ENCODE measurements around the gene METTL9.
"Not testable (repeated sequence)": the region's sequence is repeated elsewhere in the genome, so short reads cannot be mapped to it uniquely, and the experiment has no call there.

METTL9 gene

DNA sequence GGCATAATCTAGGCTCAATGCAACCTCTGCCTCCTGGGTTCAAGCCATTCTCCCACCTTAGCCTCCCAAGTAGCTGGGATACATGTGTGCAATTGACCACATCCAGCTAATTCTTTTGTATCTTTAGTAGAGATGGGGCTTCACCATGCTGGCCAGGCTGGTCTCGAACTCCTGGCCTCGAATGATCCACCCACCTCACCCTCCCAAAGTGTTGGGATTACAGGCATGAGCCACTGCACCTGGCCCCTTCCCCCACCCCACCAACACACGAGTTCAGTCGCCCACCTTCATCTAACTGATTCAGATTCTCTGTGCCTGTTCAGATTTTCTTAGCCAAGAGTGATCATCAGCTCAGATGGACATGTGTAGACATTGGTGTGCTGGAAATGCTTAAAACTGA lies 25.0 kb upstream of the METTL9 start:
- DNase-seq (ENCODE audit: low read depth) = no peak

- not testable (repeated sequence) for DNase-seq (ENCODE audit: low read depth)
Observed at GRCh38 chr16:21576323-21576722, 23.1 kb upstream of the METTL9 start.

GRCh38 chr16:21577487-21577886 lies 21.9 kb upstream of the METTL9 start:
- DNase-seq (ENCODE audit: low read depth) = not testable (repeated sequence)

DNA sequence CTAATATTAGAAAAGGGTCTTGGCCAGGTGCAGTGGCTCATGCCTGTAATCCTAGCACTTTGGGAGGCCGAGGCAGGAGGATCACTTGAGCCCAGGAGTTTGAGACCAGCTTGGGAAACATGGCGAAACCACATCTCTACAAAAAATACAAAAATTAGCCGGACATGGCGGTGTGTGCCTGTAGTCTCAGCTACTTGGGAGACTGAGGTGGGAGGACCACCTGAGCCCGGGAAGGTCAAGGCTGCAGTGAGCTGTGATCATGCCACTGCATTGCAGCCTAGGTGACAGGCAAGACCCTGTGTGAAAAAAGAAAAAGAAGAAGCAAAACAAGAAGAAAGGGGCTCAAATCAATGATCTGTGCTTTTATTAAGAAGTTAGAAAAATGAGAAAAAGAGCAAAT lies 21.1 kb upstream of the METTL9 start:
- DNase-seq (ENCODE audit: low read depth) = not testable (repeated sequence)

- DNase-seq (ENCODE audit: low read depth) = not testable (repeated sequence)
Observed at GRCh38 chr16:21580131-21580530, 19.2 kb upstream of the METTL9 start.

- DNase-seq (ENCODE audit: low read depth) = no peak
Observed at GRCh38 chr16:21580807-21581206, 18.6 kb upstream of the METTL9 start.

DNA sequence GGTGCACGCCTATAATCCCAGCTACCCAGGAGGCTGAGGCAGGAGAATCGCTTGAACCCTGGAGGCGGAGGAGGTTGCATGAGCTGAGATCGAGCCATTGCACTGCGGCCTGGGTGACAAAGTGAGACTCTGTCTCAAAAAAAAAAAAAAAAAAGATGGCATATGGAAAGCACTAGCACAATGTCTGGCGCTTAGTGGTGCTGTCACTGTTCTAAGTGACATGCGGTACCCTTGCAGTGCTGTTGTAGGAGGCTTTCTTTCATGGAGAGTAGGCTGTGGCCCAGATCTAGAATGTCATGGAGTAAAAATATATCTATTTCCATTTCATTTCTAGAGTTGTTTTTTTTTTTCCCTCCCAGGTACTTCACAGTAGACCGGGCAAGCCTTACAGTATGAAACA lies 14.6 kb upstream of the METTL9 start:
- no peak for DNase-seq (ENCODE audit: low read depth)

DNA sequence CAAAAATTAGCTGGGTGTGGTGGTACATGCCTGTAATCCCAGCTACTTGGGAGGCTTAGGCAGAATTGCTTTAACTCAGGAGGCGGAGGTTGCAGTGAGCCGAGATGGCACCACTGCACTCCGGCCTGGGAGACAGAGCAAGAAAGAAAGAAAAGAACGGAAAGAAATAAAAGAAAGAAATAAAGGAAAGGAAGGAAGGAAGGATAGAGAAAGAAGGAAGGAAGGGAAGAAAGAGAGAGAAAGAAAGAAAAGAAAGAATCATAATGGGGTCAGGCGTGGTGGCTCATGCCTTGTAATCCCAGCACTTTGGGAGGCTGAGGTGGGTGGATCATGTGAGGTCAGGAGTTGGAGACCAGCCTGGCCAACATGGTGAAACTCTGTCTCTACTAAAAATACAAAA lies 10.8 kb upstream of the METTL9 start:
- not testable (repeated sequence) for DNase-seq (ENCODE audit: low read depth)

DNA sequence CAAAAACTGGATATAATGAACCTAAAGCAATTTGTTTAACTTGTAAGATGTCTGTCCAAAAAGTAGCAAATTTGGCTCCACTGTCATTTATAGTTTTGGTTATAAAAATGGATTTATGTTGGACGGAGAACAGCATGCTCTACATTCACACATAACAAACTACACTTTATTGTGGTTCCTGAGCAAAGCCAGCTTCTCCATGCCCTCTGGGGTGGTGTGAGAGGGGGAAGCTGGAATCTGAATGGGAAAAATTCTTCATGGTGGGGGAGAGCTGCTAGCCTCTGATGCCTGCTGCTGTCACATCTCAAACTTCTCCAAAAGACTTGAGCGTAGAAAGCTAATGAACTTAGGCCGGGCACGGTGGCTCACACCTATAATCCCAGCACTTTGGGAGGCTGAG lies 9.8 kb upstream of the METTL9 start:
- DNase-seq (ENCODE audit: low read depth) = no peak

DNA sequence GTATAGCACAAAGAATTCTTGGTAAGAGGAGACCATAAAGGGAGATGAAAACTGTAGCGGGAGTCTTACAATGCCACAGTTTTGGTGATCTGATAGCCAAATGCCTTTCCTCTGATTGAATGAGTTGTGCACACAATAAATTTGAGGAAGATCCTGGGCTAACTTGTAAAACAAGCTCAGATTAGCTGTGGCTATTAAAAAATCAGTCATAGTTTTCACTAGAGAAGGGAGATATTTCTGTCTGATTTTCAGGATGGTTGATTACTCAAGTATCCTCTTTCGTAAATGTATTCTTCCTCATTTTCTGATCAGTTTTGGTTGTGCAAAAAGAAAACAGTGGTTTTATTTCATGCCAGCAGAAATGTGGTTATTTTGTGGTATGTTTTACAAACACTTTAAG lies 9.1 kb upstream of the METTL9 start:
- no peak for DNase-seq (ENCODE audit: low read depth)

- DNase-seq (ENCODE audit: low read depth) = no peak
Observed at GRCh38 chr16:21590796-21591195, 8.6 kb upstream of the METTL9 start.

DNA sequence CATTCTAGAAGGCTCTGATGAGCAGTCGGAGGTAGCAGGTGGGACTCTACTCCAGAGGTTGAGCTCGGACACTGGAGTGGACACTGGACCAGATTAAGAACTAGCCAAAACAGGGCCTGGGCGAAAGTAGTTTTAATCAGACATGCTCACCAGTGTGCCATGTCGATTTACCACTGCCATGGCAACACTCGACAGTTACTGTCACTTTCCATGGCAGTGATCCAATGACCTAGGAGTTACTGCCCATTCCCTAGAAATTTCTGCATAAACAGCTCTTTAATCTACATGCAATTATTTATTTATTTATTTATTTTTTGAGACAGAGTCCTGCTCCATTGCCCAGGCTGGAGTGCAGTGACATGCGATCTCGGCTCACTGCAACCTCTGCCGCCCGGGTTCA lies 7.2 kb upstream of the METTL9 start:
- no peak for DNase-seq (ENCODE audit: low read depth)

- no peak for DNase-seq (ENCODE audit: low read depth)
Observed at GRCh38 chr16:21593530-21594289, 5.7 kb upstream of the METTL9 start.

DNA sequence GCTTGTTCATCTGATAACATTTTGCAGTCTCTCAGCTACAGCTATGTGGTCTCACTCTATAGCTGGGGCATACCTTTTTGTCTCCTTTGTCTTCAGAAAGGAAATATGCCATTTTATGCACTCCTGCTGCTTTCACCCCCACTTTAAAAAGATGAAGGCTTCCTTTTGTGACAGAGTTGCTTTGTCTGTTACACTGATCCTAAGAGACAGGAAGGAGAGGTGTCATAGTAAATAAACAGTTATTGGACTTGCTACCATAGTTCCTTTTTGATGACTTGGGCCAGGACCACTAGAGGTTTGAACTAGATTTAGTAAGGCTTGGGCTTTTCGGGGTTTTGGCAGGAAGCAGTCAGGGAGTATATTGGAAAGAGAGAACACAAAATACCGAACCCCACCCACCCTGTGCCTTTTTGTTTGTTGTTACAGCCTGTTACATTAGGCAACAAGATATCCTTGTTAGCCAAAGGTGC lies 1.8 kb upstream of the METTL9 start:
- DNase-seq (ENCODE audit: low read depth) = no peak

DNA sequence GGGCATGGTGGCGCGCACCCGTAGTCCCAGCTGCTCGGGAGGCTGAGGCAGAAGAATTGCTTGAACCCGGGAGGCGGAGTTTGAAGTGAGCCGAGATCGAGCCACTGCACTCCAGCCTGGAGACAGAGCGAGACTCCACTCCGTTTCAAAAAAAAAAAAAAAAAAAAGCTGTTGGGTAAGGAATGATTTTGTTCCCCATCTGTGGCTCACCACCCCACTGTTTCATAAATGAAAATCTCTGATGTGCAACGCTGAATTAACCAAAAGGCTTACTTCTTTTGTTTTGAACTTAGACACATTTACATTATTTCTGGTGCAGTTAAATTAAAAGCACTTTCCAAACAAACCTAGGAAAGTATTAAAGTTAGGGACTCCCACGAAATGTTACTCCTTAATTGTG lies 1.2 kb upstream of the METTL9 start:
- DNase-seq (ENCODE audit: low read depth) = no peak

GRCh38 chr16:21598701-21599121 lies 666 bp upstream of the METTL9 start:
- no peak for DNase-seq (ENCODE audit: low read depth)

DNA sequence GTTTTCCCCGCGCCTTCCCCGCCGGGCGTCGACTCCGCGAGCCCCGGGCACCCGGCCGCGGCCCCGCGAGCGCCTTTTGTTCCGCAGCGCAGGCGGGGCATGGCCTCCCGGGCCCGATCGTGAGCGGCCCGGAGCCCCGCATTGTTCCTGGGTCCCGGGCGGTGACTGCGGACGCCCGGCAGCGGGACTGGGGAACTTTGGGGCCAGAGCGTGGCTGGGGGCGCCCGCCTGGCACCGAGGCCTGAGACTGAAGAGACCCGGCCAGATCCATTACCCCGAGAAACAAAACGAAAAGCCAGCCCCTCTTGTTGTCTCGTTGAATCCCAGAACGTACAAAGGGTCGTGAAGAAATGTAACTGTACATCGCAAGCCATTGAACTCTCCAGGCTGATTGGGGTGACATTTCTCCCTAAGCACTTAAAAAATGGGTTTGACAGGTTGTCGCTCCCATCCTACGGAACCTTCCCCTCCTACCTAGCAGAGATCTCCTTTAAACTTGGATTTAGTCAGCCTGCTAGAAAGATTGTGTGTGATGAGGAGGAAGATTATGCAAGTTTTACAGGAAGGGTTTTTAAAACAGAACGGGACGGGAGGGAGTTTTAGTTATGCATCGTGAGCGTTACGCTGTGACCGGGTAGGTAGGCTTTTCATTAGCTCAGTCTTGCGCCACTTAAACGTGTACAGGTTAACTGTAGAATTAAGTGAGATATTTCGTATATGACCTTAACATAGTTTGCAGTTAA lies 825 bp downstream of the METTL9 start:
- no peak for DNase-seq (ENCODE audit: low read depth)

GRCh38 chr16:21602785-21603184 lies 3.4 kb downstream of the METTL9 start:
- no peak for DNase-seq (ENCODE audit: low read depth)

DNA sequence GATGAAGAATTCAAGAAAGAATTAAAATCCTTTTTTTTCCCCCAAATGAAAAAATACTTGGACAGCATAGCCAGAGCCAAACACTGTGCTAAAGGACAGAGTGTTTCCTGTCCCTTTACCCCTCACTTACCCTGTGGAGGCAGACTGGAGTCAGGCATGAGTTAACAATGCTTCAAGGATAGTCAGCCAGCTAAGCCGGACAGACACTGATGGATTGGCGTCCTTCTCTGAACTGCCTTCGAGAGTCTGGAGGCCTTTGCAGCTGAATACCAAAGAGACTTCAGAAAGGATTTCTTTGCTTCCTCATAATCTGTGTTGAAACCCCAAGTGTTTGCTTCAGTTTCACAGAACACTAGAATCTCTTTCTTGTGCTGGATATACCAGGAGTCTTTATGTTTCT lies 4.6 kb downstream of the METTL9 start:
- DNase-seq (ENCODE audit: low read depth) = no peak

- DNase-seq (ENCODE audit: low read depth) = not testable (repeated sequence)
Observed at GRCh38 chr16:21605848-21606247, 6.5 kb downstream of the METTL9 start.

DNA sequence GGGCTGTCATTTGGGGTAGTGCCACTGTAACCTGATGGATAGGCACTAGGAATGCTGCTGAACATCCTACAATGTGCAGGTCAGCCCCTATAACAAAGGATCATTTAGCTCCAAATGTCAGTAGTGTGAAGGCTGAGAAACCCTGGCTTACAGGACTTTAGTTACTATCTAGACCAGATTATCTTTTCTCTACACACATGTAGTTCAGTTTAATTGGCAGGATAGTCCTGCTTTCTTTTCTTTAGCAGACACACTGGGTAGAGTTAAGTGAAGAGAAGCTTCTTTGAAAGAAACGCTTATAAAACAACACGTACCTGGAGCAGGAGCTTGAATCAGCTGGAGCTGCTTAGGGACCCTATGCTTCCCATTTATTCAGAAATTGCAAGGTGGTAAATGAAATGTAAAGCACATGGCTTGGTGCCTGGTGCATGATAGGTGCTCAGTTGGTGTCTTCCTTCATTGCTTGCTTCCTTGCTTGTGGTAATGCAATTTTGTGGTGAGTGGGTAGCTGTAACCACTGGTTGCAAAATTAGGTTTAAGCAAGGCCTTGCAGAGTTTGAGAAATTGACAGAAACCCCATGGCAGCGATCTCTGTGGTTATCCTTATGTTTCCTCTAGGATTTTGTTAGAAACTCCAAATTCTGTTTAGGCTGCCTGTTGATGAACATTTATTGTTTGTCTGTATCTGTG lies 9.4 kb downstream of the METTL9 start:
- DNase-seq (ENCODE audit: low read depth) = no peak

DNA sequence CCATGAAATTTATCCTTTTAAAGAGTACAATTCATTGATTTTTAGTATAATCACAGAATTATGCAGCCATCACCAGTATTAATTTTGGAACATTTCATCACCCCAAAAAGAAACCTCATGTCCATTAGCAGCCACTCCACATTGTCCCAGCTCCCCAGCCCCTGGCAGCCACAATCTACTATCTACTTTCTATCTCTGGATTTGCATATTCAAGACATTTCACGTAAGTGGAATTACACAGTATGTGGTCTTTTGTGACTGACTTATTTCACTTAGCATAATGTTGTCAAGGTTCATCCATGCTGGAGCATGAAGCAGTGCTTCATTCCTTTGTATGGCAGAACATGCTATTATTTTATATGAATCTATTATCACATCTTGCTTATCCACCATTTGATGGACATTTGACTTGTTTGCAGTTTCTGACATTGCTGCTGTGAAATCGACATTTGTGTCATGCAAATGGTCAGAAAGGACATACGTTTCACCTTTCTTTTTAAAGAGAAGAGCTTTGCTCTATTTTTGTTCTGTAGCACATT lies 10.7 kb downstream of the METTL9 start:
- no peak for DNase-seq (ENCODE audit: low read depth)

DNA sequence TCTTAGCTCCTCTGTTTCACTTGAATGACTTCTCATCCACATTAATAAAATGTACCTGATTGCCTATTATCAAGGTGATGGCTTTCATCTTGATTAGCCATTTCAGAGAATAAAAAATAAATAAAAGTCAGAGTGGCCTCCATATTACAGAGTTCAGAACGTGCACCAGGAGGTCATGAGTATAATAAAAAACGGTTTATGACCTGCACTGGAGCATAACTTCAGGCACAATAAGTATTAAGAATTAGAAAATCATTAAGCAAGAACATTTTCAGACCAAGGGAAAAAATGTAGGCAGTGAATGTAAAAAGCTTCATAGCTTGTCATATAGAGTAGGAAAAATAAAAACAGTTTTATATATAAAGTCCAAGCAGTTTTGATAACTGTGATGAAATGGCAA lies 11.4 kb downstream of the METTL9 start:
- DNase-seq (ENCODE audit: low read depth) = no peak

Data from stimulated activated CD8-positive, alpha-beta memory T cell treated with anti-CD3 and anti-CD28 coated beads, Interleukin-15, amount 100 ng/mL, for 1 hour (primary cell).